ENCODE data around the gene RIMBP3C.
"Not testable (repeated sequence)": the region's sequence is repeated elsewhere in the genome, so short reads cannot be mapped to it uniquely, and the experiment has no call there.

GRCh38 chr22:21512022-21512421 is 39.2 kb downstream of the RIMBP3C start:
- TF ChIP-seq POLR2AphosphoS5 (IDR thresholded peaks at IDR 0.05; ENCODE audit: low read depth, low read length); POLR2A (IDR thresholded peaks at IDR 0.05; ENCODE audit: low read depth, low read length); TAF1 (IDR thresholded peaks at IDR 0.05; ENCODE audit: borderline replicate concordance, low read depth, low read length): not testable (repeated sequence)
